CD14-positive monocyte (primary cell): ENCODE data around the gene TBC1D22A. TPM values are rescaled to one million over a fixed set of nuclear protein-coding genes. Genes with fewer than 3 reads are reported as not detected.
A peak's percentile ranks its signal among the peaks of the same experiment; 100 is the strongest.

ENCODE experiments used
- DNase-seq, 3 donors: peaks; one replicate each; pipeline ENCODE4 v3.0.0-alpha.2; 2011 to 2022
- H2AFZ ChIP-seq: 2 replicates; pipeline ENCODE4 v1.6.0; 2012; ENCODE audit warnings: mild to moderate bottlenecking, low read depth, low read length, inconsistent platforms; ENCODE audit not compliant: insufficient read depth, poor library complexity, severe bottlenecking
- H3K27ac ChIP-seq, 2 donors: 1 replicate in 1 of 2; 2 replicates in 1 of 2; pipeline ENCODE4 v1.5.1; 2012 to 2013; ENCODE audit warnings: low read length in 2 of 2, control low read depth in 1 of 2, inconsistent platforms in 1 of 2, low read depth in 1 of 2, mild to moderate bottlenecking in 1 of 2
- H3K27me3 ChIP-seq, 2 donors: one replicate each; pipeline versions ENCODE4 v1.6.0 to v1.6.1; 2011 to 2013; ENCODE audit warnings: low read length in 2 of 2; ENCODE audit not compliant: control insufficient read depth in 2 of 2, insufficient read depth in 2 of 2
- H3K36me3 ChIP-seq, 2 donors: replicated peaks in 1 of 2; 1 replicate in 1 of 2; 2 replicates in 1 of 2; pipeline versions ENCODE4 v1.5.1 to v1.6.1; 2012 to 2013; ENCODE audit warnings: low read length in 2 of 2, control low read depth in 1 of 2, inconsistent platforms in 1 of 2, mild to moderate bottlenecking in 1 of 2; ENCODE audit not compliant: insufficient read depth in 2 of 2, control insufficient read depth in 1 of 2
- H3K4me1 ChIP-seq, 2 donors: 1 replicate in 1 of 2; 2 replicates in 1 of 2; pipeline versions ENCODE4 v1.5.1 to v1.6.1; 2012 to 2013; ENCODE audit warnings: low read length in 2 of 2, control low read depth in 1 of 2, inconsistent platforms in 1 of 2, mild to moderate bottlenecking in 1 of 2, moderate library complexity in 1 of 2; ENCODE audit not compliant: insufficient read depth in 2 of 2, control insufficient read depth in 1 of 2
- H3K4me2 ChIP-seq: replicated peaks from 2 replicates; pipeline ENCODE3; 2012; ENCODE audit warnings: low read length, moderate library complexity, mild to moderate bottlenecking; ENCODE audit not compliant: poor library complexity, severe bottlenecking; ENCODE audit errors: extremely low read depth
- H3K4me3 ChIP-seq, 3 experiments: fragments of 200-600 bp in 1 of 3; sonication (generic) in 1 of 3; replicated peaks in 1 of 3; 1 replicate in 2 of 3; 2 replicates in 1 of 3; pipeline ENCODE4 v1.5.1; 2011 to 2013; ENCODE audit warnings: low read length in 3 of 3, mild to moderate bottlenecking in 3 of 3, control low read depth in 2 of 3, low read depth in 2 of 3, inconsistent platforms in 1 of 3, moderate library complexity in 1 of 3
- H3K79me2 ChIP-seq: 2 replicates; pipeline ENCODE4 v1.6.0; 2012; ENCODE audit warnings: mild to moderate bottlenecking, control low read depth, inconsistent platforms, low read length, moderate library complexity; ENCODE audit not compliant: insufficient read depth
- H3K9ac ChIP-seq: 2 replicates; pipeline ENCODE4 v1.6.0; 2017; ENCODE audit warnings: low read length, mild to moderate bottlenecking; ENCODE audit not compliant: insufficient read depth, poor library complexity, severe bottlenecking
- H3K9me3 ChIP-seq, 2 donors: replicated peaks in 1 of 2; 1 replicate in 1 of 2; 2 replicates in 1 of 2; pipeline versions ENCODE4 v1.5.1 to v1.6.1; 2012 to 2013; ENCODE audit warnings: low read length in 2 of 2, control low read depth in 1 of 2; ENCODE audit not compliant: control insufficient read depth in 1 of 2, insufficient read depth in 1 of 2
- H4K20me1 ChIP-seq: 2 replicates; pipeline ENCODE4 v1.6.0; 2012; ENCODE audit warnings: mild to moderate bottlenecking, low read length, control low read depth, moderate library complexity; ENCODE audit not compliant: insufficient read depth
- H3K27ac Mint-ChIP-seq, 7 donors: one replicate each; pipeline ENCODE4 v1.8.0; 2020; ENCODE audit warnings: mild to moderate bottlenecking in 7 of 7, mixed read lengths in 7 of 7, moderate library complexity in 6 of 7, inconsistent platforms in 2 of 7
- H3K27me3 Mint-ChIP-seq, 3 donors: one replicate each; pipeline ENCODE4 v1.8.0; 2021 to 2022; ENCODE audit warnings: low read depth in 3 of 3, mild to moderate bottlenecking in 3 of 3, mixed read lengths in 3 of 3, moderate library complexity in 3 of 3, inconsistent platforms in 1 of 3
- H3K36me3 Mint-ChIP-seq, 2 donors: one replicate each; pipeline ENCODE4 v1.8.0; 2020; ENCODE audit warnings: mixed read lengths in 2 of 2, inconsistent platforms in 1 of 2, mild to moderate bottlenecking in 1 of 2
- H3K4me1 Mint-ChIP-seq: one replicate; pipeline ENCODE4 v1.8.0; 2020; ENCODE audit warnings: mild to moderate bottlenecking, mixed read lengths
- H3K4me3 Mint-ChIP-seq, 2 donors: one replicate each; pipeline ENCODE4 v1.8.0; 2020; ENCODE audit warnings: mild to moderate bottlenecking in 2 of 2, mixed read lengths in 2 of 2, moderate library complexity in 1 of 2
- H3K9me3 Mint-ChIP-seq, 7 donors: one replicate each; pipeline ENCODE4 v1.8.0; 2020 to 2022; ENCODE audit warnings: mixed read lengths in 7 of 7, mild to moderate bottlenecking in 6 of 7, moderate library complexity in 6 of 7, inconsistent platforms in 2 of 7
- WGBS: methylation state at CpG from one replicate; pipeline ENCODE4 v1.1.5; 2013; ENCODE audit warnings: missing lambda C conversion rate; ENCODE audit not compliant: insufficient coverage; 5-methylcytosine and 5-hydroxymethylcytosine counted together
- intact Hi-C, 2 donors: fragments of 100-400 bp; cut with micrococcal nuclease; formaldehyde crosslinking; loops; one replicate each; pipeline versions ENCODE4 v1.15.0 to v1.15.1; 2023
- polyA plus RNA-seq, 3 donors: library from polyadenylated mRNA; depleted of rRNA in 1 of 3; unstranded in 2 of 3; stranded (reverse) in 1 of 3; fragments of 300-500 nt in 2 of 3; fragments of >200 nt in 1 of 3; fragmentation: Illumina TruSeq in 2 of 3; gene quantifications; 1 replicate in 2 of 3; 2 replicates in 1 of 3; pipeline ENCODE4 v1.2.3, GENCODE V29; 2012 to 2021
- TF ChIP-seq, protein P1 (sequence below): fragments of 200-600 bp; IDR thresholded peaks from one replicate; pipeline ENCODE4 v1.8.0; 2022; ENCODE audit warnings: antibody characterized with exemption, mild to moderate bottlenecking

The TBC1D22A gene
- polyA plus RNA-seq, 3 donors: 25.9 to 36.2 (median 29.5) TPM

DNA sequence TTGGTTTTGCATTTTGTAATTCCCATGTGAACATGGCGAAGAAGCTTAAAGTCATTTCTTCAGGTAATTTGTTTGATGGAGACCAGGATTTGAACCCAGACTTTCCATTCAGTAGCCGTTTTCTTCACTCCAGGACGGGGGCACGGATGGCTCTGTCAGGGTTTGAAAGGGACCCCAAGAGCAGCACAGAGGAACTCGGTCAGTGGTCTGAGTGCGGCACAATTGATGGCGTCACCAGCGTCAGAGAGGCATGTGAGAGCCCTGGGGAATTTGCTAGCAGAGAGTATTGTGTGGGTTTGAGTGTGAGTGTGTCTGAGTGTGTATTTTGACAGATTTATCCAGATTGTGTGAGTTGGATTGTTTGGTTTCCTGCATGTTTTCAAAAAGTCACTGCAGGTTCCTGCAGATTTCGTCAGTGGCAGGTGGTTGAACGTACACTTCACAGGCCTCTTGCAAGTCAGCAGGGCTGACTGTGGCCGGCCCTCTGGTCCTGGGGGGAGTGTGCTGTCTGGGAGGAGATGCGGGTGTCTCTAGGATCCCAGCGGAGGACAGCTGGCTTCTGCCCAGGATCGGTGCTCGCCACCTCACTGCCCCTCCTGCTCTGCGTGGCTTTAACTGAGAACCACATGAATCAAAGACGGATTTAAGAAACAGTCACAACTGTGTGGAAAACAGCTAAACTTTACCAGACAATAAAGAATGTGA lies 199.3 kb downstream of the TBC1D22A start:
- Mint-ChIP-seq H3K4me3 (no peak overlapping the region), H3K9me3 (no peaks in the 10 kb centered on the region), H3K27ac (peak overlapping the region in 2 of 7 donors; percentile 53 to 61), H3K27me3 (no peaks in the 10 kb centered on the region), H3K36me3 (peaks cover 40 to 48% of the 10 kb centered on the region in 2 donors), H3K4me1 (peaks cover 18% of the 10 kb centered on the region)
- H3K79me2 ChIP-seq: no peaks in the 10 kb centered on the region
- no peak overlapping the region for H3K4me3 ChIP-seq
- peaks cover 0 to 2% of the 10 kb centered on the region in 2 donors for H3K4me1 ChIP-seq
- WGBS: 94% methylated on average over 14 of the region's 17 CpGs
- peaks cover 11 to 38% of the 10 kb centered on the region in 2 donors for H3K36me3 ChIP-seq
- no peak overlapping the region for H3K27ac ChIP-seq
- H4K20me1 ChIP-seq: peaks cover 94% of the 10 kb centered on the region
- no peak overlapping the region for H3K9ac ChIP-seq
- DNase-seq: no peak
- no peak overlapping the region for H3K4me2 ChIP-seq
- H2AFZ ChIP-seq: no peak overlapping the region
- TF ChIP-seq, protein P1, sequence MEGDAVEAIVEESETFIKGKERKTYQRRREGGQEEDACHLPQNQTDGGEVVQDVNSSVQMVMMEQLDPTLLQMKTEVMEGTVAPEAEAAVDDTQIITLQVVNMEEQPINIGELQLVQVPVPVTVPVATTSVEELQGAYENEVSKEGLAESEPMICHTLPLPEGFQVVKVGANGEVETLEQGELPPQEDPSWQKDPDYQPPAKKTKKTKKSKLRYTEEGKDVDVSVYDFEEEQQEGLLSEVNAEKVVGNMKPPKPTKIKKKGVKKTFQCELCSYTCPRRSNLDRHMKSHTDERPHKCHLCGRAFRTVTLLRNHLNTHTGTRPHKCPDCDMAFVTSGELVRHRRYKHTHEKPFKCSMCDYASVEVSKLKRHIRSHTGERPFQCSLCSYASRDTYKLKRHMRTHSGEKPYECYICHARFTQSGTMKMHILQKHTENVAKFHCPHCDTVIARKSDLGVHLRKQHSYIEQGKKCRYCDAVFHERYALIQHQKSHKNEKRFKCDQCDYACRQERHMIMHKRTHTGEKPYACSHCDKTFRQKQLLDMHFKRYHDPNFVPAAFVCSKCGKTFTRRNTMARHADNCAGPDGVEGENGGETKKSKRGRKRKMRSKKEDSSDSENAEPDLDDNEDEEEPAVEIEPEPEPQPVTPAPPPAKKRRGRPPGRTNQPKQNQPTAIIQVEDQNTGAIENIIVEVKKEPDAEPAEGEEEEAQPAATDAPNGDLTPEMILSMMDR: no peak
- intact Hi-C loops: no loop called here
- no peaks in the 10 kb centered on the region for H3K27me3 ChIP-seq
- no peaks in the 10 kb centered on the region for H3K9me3 ChIP-seq

- 100% methylated on average over 3 of the region's 5 CpGs for WGBS
- Mint-ChIP-seq H3K9me3 (no peaks in the 10 kb centered on the region), H3K4me1 (peaks cover 18% of the 10 kb centered on the region), H3K27me3 (peaks cover 0 to under 1% (median 0%) of the 10 kb centered on the region in 3 donors), H3K27ac (no peak overlapping the region), H3K36me3 (peaks cover 34 to 43% of the 10 kb centered on the region in 2 donors), H3K4me3 (no peak overlapping the region)
- Histone ChIP-seq H3K4me1 (peaks cover 0 to 2% of the 10 kb centered on the region in 2 donors), H3K4me3 (no peak overlapping the region), H2AFZ (no peak overlapping the region), H3K4me2 (no peak overlapping the region), H3K9me3 (no peaks in the 10 kb centered on the region), H3K9ac (no peak overlapping the region), H3K36me3 (peaks cover 7 to 32% of the 10 kb centered on the region in 2 donors), H3K27ac (no peak overlapping the region), H3K27me3 (no peaks in the 10 kb centered on the region), H3K79me2 (no peaks in the 10 kb centered on the region), H4K20me1 (peaks cover 98% of the 10 kb centered on the region)
- no peak for DNase-seq
- intact Hi-C loops: no loop called here
- TF ChIP-seq, protein P1: no peak
Observed at GRCh38 chr22:46962406-46962805, 200.0 kb downstream of the TBC1D22A start.
